COLO829 (cell line): ENCODE data around the gene CNTFR.
"Not testable (repeated sequence)": the region's sequence is repeated elsewhere in the genome, so short reads cannot be mapped to it uniquely, and the experiment has no call there.

Experiments used
- DNase-seq: peaks from one replicate; pipeline ENCODE4 v3.0.0; 2012; ENCODE audit warnings: low spot score

Gene CNTFR

GRCh38 chr9:34589636-34590380, at the start of gene CNTFR:
CNTFR (minus strand) TSS chr9:34589724; CDS start chr9:34568981, 20,743 bp downstream.
- DNase-seq = no peak

- not testable (repeated sequence) for DNase-seq
Observed at GRCh38 chr9:34639322-34639721, 49.8 kb upstream of the CNTFR start.

GRCh38 chr9:34638138-34638445, 48.6 kb upstream of the CNTFR start:
- DNase-seq = no peak

- peak; percentile 94 for DNase-seq
Observed at GRCh38 chr9:34637356-34638137, 48.0 kb upstream of the CNTFR start, which contains the start of gene SIGMAR1. SIGMAR1 (minus strand) TSS chr9:34637787; CDS start chr9:34637697, 90 bp downstream.

- DNase-seq = peak; percentile 45
Observed at GRCh38 chr9:34636791-34637355, 47.3 kb upstream of the CNTFR start.

GRCh38 chr9:34635556-34635955, 46.0 kb upstream of the CNTFR start:
- DNase-seq = no peak

- DNase-seq = no peak
Observed at GRCh38 chr9:34634551-34635248, 45.2 kb upstream of the CNTFR start.

- DNase-seq = peak; percentile 91
Observed at GRCh38 chr9:34633851-34634550, 44.5 kb upstream of the CNTFR start.

- no peak for DNase-seq
Observed at GRCh38 chr9:34633166-34633565, 43.6 kb upstream of the CNTFR start.

- no peak for DNase-seq
Observed at GRCh38 chr9:34630402-34631154, 41.1 kb upstream of the CNTFR start.

GRCh38 chr9:34629491-34629808, 39.9 kb upstream of the CNTFR start:
- DNase-seq = no peak

GRCh38 chr9:34628656-34629490, 39.3 kb upstream of the CNTFR start, which contains the start of gene ARID3C:
ARID3C (minus strand) TSS chr9:34629066; CDS start chr9:34628014, 1,052 bp downstream.
- DNase-seq = no peak

GRCh38 chr9:34627716-34628655, 38.5 kb upstream of the CNTFR start:
- no peak for DNase-seq

GRCh38 chr9:34625186-34625486, 35.6 kb upstream of the CNTFR start:
- no peak for DNase-seq

GRCh38 chr9:34624475-34625185, 35.1 kb upstream of the CNTFR start:
- DNase-seq = no peak

- no peak for DNase-seq
Observed at GRCh38 chr9:34623374-34624235, 34.1 kb upstream of the CNTFR start.
